HG03378 (cell line): Measurements from ENCODE around the gene TRMU.

Source experiments
- ATAC-seq: cut with Tn5 transposase; IDR thresholded peaks from one replicate; pipeline ENCODE4 v1.9.1; 2021; ENCODE audit warnings: mild to moderate bottlenecking, moderate library complexity; ENCODE audit not compliant: unreplicated experiment

TRMU gene

DNA sequence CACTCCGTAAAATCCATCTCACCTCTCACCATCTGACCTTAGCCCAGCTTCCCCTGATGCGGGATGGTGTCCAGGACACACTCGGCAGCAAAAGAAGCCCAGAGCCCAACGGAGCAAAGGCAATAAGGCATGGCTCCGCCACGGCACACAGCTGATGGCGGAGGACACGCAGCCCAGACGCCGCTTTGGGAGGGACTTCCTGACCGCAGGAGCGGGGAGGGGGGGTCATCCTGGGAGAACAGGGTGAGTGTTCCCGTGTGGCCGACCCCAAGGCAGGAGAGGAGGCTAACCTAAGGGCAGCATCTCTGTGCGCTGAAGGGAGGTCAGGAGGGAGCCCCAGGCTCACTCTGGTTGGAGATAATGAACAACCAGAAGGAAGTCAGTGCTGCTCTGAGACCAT, 71.3 kb downstream of the TRMU start:
- no peak for ATAC-seq
